IPS-11a (cell line): ENCODE data around the gene PTPRK.

Experiments
- H3K4me3 ChIP-seq: one replicate; pipeline ENCODE4 v1.5.1; 2013; ENCODE audit warnings: low read depth, low read length, control low read depth

The PTPRK gene

GRCh38 chr6:128099571-128100197 lies 420.7 kb downstream of the PTPRK start:
- H3K4me3 ChIP-seq = no peak overlapping the region

DNA sequence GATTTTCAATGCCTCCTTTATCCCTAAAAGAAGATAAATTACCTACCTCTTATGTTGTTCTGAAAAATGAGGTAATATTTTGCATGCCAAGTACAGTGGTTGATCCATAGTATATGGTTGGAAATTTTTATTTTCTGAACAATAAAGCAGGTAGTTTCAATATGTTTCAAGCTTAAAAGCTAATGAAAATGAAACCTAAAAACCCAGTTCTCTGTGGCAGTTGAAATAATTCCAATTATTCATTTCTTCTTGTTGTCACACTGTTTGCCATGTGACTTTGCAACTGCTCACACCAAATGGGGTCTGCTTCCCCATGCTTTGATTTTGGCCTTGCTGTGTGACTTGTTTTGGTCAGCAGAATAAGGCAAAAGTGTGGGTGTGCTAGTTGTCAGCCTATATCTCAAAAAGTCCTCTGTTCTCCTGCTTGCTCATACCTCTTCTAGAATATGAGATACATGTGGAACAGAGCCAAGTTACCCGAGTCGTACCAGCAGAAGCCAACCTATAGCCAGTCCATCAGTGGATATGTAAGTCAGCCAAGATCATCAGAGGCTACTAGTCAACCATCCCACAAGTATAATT lies 422.3 kb downstream of the PTPRK start:
- H3K4me3 ChIP-seq = no peak overlapping the region

GRCh38 chr6:128097009-128097408 lies 423.4 kb downstream of the PTPRK start:
- H3K4me3 ChIP-seq = no peak overlapping the region

GRCh38 chr6:128095362-128095761 lies 425.0 kb downstream of the PTPRK start:
- no peak overlapping the region for H3K4me3 ChIP-seq

GRCh38 chr6:128079021-128079420 lies 441.4 kb downstream of the PTPRK start:
- H3K4me3 ChIP-seq = no peak overlapping the region

GRCh38 chr6:128078276-128078675 lies 442.1 kb downstream of the PTPRK start:
- no peak overlapping the region for H3K4me3 ChIP-seq

GRCh38 chr6:128076843-128077242 lies 443.6 kb downstream of the PTPRK start:
- no peak overlapping the region for H3K4me3 ChIP-seq

- no peak overlapping the region for H3K4me3 ChIP-seq
Observed at GRCh38 chr6:128074567-128074966, 445.8 kb downstream of the PTPRK start.

DNA sequence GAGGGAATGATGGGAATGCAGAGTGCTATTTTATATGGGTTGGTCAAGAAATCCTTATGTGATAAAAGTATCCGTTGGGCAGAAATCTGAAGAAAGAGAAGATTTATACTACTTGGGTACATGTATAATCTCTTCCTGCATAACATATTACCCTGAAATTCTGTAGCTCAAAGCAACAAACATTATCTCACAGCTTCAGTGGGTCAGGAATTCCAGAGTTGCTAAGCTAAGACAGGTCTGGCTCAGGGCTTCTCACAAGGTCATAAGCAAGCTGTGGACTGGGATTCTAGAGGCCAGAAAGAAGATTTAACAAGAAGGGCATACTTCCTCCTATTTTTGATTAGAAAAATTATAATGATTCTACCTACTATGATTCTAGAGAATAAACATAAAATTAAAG lies 447.0 kb downstream of the PTPRK start:
- H3K4me3 ChIP-seq = no peak overlapping the region

DNA sequence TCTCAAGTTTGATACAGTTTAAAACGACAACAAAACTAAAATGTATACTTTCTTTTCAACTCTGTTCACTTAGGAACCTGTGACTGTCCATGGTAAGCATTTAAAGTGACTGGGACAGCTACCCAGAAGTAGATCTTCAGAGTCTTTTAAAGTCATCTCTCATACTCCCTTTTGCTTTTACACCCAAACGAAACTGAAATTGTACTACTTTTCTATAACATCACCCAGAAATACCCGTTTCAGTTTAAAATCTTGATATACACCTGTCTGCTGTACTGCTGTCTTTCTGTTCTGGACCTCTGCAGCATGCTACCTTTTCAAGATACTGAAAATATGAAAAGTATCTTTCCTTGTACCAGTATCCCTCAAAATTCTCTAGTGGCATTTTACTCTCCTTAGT lies 449.2 kb downstream of the PTPRK start:
- H3K4me3 ChIP-seq = no peak overlapping the region

GRCh38 chr6:128070406-128070805 lies 450.0 kb downstream of the PTPRK start:
- H3K4me3 ChIP-seq = no peak overlapping the region

DNA sequence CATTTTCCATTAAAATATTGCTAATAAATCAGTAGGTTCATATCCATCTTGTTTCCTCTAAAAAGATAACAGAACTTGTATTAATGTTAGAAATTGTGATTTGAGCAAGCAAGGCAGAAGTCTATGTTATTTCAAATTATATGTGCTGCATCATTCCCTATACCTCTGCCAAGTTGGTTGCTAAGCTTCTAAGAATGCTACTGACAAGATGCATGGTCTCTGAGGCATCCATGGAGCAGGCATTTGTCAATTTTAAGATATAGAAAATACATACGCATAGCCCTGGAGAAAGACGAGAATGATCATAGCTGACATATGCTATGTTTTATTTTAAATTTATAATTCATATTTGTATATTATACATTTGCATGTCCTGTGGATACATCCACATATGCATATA lies 451.2 kb downstream of the PTPRK start:
- no peak overlapping the region for H3K4me3 ChIP-seq

DNA sequence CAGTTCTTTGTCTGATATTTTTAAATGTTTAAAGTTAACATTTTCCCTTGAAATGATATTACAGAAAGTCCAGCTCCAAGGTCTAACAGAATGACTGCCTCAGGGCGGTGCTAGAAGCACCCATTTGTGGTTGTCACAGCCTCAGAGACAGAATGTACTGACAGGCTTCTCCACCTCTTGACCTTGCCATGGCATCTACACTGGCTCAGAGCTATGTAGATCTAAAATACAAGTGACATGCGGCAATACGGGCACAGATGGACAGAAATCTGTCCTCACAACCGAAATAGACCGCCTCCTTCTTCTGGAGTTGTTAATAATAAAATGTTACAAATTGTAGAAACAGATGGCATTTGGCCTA lies 452.3 kb downstream of the PTPRK start:
- H3K4me3 ChIP-seq = no peak overlapping the region

DNA sequence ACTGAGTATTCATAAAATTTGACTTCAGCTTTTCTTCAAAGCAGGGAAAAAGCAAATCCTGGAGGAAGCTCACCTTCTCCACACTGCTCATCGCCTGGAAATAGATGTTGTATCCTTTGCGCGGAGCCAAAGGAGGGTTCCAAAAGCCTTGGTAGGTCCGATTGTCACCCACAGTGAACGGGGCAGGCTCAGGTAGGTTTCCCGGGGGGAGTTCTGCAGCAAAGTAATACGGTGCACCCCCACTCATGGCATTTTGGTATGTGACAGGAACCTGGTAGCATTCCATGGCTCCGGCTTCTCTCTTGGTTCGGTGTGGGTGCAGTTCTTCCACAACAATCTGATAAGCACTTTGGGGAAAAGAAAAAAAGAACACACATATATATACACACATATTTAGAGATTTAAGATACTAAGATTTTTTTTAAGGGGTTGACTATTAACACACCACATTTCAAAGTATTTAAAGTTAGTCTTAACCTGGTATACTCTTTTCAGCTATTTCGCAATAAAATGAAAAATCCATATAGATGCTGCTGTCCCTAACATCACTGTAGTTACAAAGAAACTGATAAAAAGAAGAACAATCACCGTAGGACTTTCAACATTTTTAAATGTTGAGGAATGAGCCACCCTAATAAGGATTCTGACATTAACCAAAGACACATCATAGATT lies 452.8 kb downstream of the PTPRK start:
- H3K4me3 ChIP-seq = no peak overlapping the region

DNA sequence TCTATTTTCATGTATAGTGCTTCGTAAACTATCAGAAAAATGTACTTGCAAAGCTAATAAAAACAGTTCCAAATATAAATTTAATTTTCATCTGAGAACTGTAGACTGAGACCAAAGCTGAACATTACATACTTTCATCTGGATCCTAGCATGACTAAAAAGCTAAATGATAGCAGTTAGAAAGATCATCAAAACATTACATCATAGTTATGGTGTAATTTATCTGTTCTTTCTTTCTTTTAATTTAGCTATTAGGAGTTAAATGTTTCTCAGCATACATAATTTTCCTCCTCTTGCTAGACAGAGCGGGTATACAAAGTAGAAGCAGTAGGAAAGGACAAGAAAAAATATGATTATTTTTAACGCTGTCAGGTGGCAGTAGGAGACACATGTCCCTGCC lies 455.3 kb downstream of the PTPRK start:
- no peak overlapping the region for H3K4me3 ChIP-seq

- no peak overlapping the region for H3K4me3 ChIP-seq
Observed at GRCh38 chr6:128064540-128064895, 455.9 kb downstream of the PTPRK start.

DNA sequence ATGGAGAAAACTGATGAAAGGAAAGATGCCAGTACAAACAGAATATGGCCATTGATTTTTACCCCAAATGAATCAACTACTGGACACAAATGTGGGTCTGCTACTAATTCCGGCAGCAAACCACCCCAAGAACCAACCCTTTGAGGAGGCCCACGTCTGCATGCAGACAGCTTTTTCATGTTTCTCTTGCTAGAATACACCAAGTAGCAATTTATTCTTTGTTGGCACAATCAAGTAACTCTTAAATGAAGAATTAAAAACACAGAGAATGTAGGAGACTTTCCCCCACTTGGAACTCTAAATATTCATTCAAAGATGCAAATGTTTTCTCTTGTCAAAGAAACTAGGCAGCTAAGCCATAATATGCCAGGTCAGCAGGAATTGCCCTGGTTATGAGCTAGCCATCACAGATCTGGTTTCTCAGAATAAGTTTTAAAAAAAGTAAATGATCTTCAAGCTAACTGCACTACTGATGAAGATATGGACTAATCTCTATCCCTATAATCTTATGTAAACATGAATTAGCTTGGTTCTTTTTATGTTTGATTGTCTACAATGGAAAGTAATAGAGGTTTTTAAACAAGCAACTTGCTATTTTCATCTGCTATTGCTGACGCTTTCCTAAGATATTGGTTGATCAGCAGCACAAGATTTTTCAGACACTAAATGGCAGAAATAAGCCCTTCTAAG lies 456.4 kb downstream of the PTPRK start:
- H3K4me3 ChIP-seq = no peak overlapping the region

GRCh38 chr6:128062882-128063603 lies 457.4 kb downstream of the PTPRK start:
- H3K4me3 ChIP-seq = no peak overlapping the region

DNA sequence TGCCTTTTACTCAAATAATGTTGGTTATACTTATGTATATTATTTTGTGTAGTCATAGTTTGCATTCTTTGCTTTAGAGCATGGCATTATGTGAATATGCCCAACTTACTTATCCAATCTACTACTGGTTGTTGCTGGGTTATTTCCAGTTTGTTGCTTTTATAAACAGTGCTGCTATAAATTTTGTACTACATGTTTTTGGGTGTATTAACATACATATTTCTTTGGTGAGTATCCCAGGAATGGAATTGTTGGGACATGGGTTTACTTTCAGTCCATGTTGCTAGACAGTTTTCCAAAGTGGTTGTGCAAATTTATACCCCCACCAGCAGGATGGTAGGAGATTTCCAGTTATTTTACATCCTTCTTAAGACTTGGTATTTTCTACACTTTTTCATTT lies 462.5 kb downstream of the PTPRK start:
- H3K4me3 ChIP-seq = no peak overlapping the region

- H3K4me3 ChIP-seq = no peak overlapping the region
Observed at GRCh38 chr6:128057541-128057940, 462.9 kb downstream of the PTPRK start.

- no peak overlapping the region for H3K4me3 ChIP-seq
Observed at GRCh38 chr6:128053109-128053508, 467.3 kb downstream of the PTPRK start.
